Measurements from ENCODE around the gene CIAO2A.
"Not testable (repeated sequence)": the region's sequence is repeated elsewhere in the genome, so short reads cannot be mapped to it uniquely, and the experiment has no call there.

Gene CIAO2A

DNA sequence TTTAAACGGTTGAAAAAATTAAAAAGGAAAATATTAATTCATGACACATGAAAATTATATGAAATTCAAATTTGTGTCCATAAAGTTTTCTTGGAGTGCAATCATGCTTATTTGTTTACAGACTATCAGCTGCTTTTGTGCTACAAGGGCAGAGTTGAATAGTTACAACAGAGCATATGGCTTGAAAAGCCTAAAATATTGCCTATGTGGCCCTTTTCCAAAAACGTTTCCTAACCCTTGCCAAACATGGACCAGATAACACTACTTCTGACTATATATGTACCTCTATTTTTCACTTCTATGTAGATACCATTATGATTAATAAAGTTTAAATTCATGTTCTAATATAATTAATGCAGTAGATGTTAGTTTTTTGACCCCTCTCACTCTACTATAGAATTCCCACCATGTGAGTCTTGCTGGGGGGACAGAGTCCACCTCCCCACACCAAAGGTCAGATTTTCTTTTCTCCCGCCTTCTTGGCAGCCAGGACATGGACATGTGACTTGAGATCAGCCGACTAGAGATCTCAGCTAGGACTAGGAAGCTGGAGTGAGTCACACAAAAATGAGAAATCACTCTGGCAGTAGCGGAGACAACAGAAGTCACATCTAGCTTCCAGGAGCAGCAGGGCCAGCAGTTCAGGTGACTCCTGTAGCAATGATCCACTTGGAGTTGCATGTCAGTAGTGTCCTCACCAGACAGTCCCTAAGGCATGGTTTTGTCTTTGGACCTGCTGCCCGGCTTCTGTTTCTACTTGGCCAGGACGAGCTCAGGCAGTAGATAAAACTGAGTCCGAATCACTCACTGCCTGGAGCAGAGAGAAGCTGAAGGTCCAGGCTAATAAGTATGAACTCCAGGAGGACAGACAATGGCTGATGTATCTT is 22.4 kb downstream of the CIAO2A start:
- no peak for DNase-seq

DNA sequence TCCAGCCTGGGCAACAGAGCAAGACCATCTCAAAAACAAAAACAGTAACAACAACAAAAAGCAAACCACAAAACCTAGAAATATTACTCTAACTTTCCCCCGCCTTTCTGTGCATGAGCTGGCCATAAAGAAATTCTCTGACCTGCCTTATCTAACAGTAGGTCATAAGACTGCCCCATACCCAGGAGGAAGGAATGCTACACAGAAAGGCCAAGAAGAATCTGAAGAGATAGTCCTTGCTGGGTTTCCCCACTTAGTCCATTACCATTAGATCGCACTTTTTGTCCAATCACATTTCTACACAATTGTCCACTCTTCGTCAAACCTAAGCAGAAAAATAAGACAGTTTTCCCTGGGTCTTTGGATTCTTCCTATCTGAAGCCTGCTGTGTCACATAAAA is 23.5 kb downstream of the CIAO2A start:
- no peak for DNase-seq

DNA sequence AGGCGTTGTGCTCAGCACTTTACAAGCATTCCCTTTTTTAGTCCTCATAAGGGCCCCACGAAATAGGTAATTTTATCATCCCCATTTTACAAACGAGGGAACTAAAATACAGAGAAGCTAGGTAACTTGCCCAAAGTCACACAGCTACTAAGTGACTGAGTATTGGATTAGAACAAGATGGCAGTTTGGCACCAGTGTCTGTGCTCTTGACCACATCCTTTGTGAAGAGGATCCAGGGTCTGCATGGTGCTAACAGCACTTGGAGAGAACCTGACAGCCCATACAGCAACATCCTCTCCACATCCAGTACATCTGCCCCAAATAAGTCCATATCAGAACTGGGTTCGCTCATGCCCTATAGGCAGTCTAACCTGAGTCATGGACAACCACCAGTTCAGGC is 25.5 kb downstream of the CIAO2A start:
- no peak for DNase-seq

- DNase-seq = peak; percentile 76
Observed at GRCh38 chr15:64067564-64068030, 26.0 kb downstream of the CIAO2A start.

GRCh38 chr15:64066451-64066850 is 27.2 kb downstream of the CIAO2A start:
- DNase-seq = no peak

DNA sequence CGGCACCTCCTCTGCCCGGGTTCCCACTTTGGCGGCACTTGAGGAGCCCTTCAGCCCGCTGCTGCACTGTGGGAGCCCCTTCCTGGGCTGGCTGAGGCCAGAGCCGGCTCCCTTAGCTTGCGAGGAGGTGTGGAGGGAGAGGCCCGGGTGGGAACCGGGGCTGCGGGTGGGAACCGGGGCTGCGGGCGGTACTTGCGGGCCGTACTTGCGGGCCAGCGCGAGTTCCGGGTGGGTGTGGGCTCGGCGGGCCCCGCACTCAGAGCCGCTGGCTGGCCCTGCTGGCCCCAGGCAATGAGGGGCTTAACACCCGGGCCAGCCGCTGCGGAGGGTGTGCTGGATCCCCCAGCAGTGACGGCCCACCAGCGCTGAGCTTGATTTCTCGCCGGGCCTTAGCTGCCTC is 32.9 kb downstream of the CIAO2A start:
- DNase-seq = no peak

DNA sequence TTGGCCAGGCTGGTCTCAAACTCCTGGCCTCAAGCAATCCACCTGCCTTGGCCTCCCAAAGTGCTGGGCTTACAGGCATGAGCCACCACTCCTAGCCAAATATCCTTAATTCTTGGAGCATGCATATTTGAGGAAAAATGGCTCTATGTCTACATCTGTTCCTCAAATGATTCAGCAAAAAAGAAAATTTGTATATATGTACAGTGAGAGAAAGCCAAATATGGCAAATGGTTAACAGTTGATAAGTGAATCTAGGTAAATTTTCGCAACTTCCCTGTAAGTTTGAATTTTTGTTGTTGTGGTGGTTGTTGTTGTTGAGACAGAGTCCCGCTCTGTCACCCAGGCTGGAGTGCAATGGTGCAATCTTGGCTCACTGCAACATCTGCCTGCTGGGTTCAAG is 34.5 kb downstream of the CIAO2A start:
- DNase-seq = not testable (repeated sequence)

DNA sequence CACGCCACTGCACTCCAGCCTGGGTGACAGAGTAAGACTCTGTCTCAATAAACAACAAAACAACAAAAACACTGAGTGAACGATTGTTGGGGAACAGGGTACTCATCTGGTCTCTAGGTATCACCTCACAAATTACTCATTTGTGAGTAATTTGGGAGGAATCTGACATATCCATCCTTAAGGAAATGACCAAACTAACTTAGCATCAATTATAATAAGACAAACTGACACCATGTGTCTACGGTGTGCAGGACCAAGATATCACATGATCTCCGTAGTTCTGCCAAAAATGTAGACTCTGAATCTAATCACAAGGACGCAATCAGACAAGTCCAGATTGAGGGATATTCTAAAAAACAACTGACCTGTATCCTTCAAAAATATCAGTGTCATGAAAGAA is 35.4 kb downstream of the CIAO2A start:
- no peak for DNase-seq

DNA sequence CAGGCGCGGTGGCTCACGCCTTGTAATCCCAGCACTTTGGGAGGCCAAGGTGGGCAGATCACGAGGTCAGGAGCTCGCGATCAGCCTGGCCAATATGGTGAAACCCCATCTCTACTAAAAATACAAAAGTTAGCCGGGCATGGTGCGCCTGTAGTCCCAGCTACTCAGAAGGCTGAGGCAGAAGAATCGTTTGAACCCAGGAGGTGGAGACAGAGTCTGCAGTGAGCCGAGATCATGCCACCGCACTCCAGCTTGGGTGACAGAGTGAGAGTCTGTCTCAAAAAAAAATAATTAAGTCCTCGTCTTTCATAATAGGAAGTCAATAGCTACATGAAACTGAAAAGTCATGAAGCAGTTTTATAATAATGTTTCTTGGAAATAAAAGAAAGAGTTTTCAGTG is 40.0 kb downstream of the CIAO2A start:
- not testable (repeated sequence) for DNase-seq

DNA sequence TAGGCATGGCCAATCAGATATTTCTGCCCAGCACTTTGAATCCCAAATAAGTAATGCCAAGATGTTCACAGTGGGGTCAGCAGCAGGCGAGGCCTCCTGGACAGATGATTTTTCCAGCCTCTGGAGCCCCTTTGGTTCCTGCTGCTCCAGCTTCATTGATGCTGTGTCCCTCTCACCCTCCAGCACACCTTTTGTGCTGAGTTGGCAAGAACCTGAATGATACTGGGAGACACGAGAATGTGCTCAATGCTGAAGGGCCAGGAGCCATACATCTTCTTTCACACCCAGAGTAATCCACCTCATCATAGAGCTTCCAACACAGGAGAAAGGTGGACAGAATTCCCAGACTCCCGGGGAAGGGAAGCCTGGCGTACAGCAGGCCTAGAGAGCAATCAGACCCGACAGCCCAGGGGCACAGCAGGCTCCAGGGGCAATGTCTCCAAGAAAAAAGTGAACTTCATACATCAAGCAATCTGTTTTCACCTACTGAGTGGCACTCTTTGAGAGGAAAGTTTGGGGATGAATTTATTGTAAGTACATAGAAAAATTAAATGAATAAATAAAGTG is 40.6 kb downstream of the CIAO2A start:
- no peak for DNase-seq

- no peak for DNase-seq
Observed at GRCh38 chr15:64051407-64052259, 42.0 kb downstream of the CIAO2A start.

- DNase-seq = no peak
Observed at GRCh38 chr15:64051093-64051402, 42.6 kb downstream of the CIAO2A start.

DNA sequence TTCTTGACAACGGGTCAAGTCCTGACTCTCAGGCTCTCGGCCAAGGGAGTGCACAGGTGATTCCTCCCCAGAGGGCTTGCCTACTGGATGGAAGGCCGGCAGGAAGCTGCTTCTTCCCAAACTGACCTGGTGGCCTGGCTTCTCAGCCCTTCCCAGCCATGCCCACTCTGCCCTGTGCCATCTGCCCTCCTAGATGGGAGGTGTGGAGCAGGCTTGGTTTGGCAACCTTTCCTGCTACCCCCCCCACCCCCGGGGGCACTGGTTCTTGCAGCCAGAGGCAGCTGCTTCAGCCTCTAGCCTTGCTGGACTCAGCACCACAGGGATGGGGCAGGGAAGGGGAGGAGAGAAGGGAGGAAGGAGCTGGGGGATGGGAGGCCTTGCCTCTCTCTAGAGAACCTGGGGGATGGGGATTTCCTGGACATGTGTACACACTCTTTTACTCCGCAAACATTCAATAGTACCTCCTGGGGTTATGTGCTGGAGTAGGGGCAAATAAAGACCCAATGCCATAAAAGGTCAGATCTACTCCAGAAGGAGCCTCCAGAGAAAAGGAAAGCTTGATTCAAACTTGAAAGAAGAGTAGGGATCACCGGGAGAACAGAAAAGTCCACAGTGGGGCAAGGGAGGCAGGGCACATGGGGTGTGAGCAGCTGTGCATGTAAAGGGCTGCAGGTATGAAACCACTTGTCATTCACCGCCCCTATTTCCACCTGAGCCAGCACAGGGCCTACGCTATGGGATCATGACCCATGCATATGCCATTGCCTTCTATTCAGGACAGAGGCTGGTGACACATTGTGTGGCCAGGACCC is 43.2 kb downstream of the CIAO2A start:
- DNase-seq = no peak

GRCh38 chr15:64048781-64049460 is 44.7 kb downstream of the CIAO2A start:
- no peak for DNase-seq

DNA sequence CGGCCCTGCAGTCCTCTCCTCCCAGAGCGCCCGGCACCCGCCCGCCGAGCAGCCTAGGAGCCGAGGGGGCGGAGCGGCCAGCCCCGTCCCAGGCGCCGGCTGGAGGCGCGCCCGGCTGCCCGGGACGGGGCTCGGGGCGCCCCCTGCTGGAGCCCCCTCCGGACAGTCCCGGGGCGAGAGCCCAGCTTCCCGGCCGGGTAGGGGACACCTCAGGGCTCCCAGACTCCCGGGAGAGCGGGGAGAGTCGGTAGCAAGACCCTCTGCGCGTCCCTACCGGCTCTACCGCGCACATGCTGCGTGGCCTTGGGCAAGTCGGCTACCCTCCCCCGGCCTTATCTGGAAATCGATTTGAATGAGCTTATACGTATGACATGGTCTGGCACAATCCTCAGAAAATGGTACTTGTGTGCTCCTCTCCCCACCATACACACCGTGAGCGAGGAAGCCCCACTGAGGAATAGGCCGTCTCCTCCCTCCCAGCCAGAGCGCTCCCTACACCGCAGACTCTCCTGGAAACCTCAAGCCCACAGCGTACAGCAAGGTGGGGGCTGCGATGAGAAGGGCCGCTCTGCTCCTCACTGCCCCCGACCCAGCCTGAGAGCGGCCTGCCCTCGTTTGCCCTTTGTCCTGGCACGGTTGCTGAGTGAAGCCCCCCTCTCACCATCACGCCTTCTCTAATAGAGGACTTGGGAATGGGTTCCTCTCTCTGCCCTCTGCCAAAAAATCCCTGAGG is 47.1 kb downstream of the CIAO2A start, which contains the start of gene DAPK2:
DAPK2 (minus strand) TSS at position 65 of the 733 bp plus-strand sequence. CDS start 6,224 bp downstream, outside the sequence.
- peak; percentile 63 for DNase-seq

GRCh38 chr15:64045774-64046420 is 47.7 kb downstream of the CIAO2A start:
- peak; percentile 19 for DNase-seq

DNA sequence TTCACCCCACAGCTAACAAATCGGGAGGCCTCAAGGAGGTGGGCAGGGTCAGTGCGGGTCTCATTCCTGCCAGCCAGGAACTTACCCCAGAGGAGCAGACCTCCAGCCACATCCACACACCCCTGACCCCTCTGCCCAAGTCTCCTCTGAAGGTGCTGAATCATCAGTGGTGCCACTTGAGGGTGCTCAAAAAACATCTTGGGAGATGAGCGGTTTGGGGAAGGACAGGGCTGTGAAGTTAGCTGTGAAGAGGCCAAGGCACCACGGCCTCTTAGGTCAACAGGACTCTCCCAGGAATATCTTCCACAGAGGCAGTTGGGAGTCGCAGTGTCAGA is 48.6 kb downstream of the CIAO2A start:
- DNase-seq = no peak

DNA sequence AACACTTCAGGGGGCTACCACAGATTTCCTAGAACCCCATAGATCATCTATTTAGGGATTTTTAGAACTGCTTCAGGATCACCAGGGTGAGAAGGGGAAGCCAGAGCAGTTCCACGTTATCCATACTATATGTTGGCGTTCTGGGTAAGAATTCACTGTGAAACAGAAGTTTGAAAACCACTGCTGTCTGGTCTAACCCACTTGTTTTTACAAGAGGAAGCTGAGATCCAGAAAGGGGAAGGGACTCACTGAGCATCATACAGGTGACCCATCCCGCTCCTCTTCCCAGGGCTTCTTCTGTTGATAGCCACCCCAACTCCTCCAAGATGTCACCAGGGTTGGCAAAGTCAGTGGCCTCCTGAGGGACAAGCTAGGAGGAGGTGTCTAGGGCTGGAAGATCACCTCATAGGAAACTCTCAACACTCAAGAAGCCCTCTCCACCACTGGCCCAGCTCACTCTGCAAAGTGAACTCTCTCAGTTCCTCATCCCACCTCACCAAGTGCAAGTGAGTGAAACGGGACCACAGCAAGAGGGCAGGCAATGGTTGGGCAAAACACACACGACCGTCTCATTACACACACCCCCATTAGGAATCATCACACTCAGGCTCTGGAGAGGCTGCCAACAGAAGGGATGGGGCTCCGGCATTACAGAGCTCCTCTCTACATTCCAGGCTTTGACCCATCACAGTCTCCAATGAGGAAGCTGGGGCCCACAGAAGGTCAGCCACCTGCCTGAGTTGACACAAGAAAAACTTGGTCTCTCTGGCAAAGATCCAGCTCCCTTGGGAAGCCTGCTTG is 49.1 kb downstream of the CIAO2A start:
- no peak for DNase-seq

- DNase-seq = no peak
Observed at GRCh38 chr15:64038878-64039610, 54.6 kb downstream of the CIAO2A start.

Measured in femur (tissue), 1 donor.